Stimulated activated CD8-positive, alpha-beta memory T cell treated with anti-CD3 and anti-CD28 coated beads, Interleukin-4, amount 100 ng/mL, for 24 hours (primary cell): Measurements from ENCODE around the gene SH2D3A.

Source experiments
- DNase-seq: peaks from one replicate; pipeline ENCODE4 v3.0.0-alpha.2; 2020; ENCODE audit warnings: low read depth

SH2D3A gene

GRCh38 chr19:6736917-6737283, 30.3 kb downstream of the SH2D3A start:
- no peak for DNase-seq

DNA sequence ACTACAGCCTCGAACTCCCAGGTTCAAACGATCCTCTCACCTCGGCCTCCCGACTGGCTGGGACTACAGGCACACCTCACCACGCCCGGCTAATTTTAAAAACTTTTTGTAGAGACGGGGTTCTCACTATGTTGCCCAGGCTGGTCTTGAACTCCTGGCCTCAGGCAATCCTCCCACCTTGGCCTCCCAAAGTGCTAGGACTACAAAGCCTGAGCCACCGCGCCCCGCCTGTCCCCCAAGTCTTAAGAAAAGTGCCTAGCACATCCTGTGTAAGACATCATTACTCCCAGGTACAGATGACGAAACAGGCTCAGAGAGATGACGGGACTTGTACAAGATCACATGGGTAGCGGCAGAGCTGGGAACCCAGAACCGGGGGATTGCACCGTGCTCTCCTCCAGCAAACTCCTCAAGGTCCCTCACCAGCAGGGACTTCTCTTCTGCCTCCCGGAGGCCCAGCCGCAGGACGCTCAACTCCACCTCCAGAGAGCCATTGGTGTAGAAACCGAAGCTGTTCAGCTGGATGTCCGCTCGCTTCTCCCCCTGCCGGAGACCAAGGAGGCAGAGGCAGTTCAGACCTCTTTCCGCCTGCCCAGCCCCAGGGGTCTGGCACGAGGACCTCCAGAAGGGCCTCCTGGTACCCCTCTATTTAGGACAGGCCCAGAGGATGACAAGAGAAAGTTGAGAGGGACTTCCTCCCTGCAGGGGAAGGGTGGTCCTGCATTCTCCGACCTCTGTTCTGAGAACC, 30.9 kb downstream of the SH2D3A start:
- peak; percentile 47 for DNase-seq

GRCh38 chr19:6735181-6735911, 31.9 kb downstream of the SH2D3A start:
- DNase-seq: no peak

DNA sequence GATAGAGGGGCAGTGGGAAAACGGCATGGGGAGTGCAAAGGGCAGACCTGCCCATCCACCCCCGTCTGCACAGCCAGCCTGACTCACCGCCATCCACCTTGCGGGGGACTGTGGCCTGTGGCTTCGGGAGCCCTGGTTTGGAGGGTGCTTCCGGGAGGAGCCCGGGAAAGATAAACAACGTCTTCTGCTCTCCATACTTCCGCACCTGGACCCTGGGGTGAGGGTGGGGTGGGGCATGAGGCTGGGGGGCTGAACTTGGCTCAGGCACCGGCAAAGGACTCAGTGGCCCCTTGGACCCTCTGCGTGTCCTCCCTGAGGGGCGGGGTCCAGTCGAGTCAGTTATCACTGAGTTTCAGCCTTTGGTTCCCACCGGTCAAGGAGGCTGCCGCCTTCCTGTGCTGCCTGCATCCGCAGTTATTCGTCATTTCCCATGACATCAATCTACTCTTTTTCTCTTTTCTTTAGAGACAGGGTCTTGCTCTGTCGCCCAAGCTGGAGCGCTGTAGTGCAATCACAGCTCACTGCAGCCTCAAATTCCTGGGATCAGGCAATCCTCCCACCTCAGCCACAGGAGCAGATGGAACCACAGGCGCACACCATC, 33.0 kb downstream of the SH2D3A start:
- DNase-seq: no peak

- DNase-seq: no peak
These were observed 33.7 kb downstream of the SH2D3A start for GRCh38 chr19:6733338-6734095.

GRCh38 chr19:6732803-6733337, 34.4 kb downstream of the SH2D3A start:
- DNase-seq: no peak

DNA sequence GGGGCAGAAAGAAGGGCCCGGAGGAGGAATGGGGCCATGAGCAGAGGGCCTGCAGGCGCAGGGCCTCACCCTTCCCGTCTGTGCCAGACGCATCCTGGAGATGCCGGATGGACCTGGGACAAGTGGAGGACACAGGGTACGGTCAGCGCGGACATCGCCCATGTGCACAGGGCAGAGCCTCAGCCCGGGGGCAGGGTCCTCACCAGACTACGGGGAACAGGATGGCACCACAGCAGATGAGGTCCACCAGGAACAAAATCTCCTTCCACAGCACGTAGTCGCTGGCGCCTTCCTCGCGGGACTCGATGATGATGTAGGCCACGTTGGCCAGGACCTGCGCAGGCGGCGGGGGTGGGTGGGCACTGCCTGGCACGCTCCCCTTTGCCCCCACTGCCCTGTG, 35.4 kb downstream of the SH2D3A start:
- no peak for DNase-seq

GRCh38 chr19:6730941-6731670, 36.1 kb downstream of the SH2D3A start:
- DNase-seq: no peak

DNA sequence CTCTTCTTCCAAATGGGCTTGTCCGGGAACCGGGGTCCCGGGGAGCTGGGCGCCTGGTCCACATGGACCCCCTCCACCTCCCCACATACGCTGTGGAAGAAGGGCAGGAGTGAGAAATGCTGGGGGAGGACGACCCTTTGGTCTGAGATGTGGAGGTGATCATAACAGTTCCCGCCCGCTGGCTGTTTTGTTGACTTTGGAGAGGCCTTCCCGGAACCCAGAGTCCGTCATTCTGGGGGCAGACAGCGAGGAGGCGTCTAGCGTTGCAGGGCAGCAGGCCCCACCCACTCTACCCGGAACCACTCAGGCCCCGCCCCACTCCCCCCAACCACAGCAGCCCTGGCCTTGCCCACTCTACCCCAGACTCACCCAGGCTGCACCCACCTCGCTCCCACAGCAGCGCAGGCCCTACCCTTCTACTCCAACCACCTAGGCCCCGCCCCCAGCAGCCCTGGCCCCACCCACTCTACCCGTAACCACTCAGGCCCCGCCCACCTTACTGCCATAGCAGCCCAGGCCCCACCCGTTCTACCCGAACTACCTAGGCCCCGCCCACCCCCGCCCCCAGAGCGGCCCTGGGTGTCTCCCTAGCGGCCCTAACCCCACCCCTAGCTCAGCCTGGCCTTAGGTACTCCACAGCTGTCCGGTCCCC, 37.0 kb downstream of the SH2D3A start:
- peak; percentile 48 for DNase-seq

- DNase-seq: no peak
These were observed 37.6 kb downstream of the SH2D3A start for GRCh38 chr19:6729573-6730152.

GRCh38 chr19:6728346-6728745, 38.9 kb downstream of the SH2D3A start:
- DNase-seq: no peak

- no peak for DNase-seq
These were observed 41.6 kb downstream of the SH2D3A start for GRCh38 chr19:6725513-6726231.

GRCh38 chr19:6724631-6725492, 42.4 kb downstream of the SH2D3A start:
- DNase-seq: no peak

GRCh38 chr19:6723738-6724137, 43.5 kb downstream of the SH2D3A start:
- DNase-seq: no peak

DNA sequence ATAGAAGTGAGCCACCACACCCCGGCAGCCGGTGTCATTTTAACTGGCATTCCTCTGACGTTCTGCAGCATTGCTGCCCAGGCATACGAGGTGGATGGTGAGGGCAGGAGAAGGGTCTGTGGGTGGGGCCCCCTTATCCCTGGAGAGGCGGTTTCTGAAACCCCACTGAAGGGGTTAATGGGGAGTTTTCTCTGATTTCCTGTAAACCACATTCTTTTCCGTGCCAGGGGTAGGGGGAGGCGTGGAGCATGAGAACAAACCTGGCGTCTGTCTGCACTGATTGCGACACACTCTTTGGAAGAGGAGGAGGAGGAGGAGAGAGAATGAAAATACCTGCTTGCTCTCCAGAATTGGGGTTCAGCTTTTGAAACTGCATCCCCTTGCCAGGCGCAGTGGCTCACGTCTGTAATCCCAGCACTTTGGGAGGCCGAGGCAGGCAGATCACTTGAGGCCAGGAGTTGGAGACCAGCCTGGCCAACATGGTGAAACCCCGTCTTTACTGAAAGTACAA, 44.1 kb downstream of the SH2D3A start:
- DNase-seq: no peak

- DNase-seq: no peak
These were observed 45.5 kb downstream of the SH2D3A start for GRCh38 chr19:6721773-6722172.

DNA sequence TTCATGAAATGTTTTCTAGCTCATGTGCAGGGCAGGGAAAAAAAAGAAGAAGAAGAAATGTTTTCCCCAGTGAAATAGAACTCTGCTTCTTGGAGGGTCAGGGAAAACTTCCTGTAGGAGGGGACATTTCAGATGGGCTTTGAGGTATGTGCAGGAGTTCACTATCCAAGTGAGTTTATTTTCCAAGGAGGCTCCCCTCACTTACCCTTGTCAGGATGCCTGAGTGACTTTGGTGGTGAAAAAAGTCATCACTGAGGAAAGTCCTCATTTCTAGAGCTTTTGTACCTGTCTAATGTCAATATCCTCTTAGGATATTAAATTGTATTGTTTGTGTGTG, 46.1 kb downstream of the SH2D3A start:
- DNase-seq: no peak

DNA sequence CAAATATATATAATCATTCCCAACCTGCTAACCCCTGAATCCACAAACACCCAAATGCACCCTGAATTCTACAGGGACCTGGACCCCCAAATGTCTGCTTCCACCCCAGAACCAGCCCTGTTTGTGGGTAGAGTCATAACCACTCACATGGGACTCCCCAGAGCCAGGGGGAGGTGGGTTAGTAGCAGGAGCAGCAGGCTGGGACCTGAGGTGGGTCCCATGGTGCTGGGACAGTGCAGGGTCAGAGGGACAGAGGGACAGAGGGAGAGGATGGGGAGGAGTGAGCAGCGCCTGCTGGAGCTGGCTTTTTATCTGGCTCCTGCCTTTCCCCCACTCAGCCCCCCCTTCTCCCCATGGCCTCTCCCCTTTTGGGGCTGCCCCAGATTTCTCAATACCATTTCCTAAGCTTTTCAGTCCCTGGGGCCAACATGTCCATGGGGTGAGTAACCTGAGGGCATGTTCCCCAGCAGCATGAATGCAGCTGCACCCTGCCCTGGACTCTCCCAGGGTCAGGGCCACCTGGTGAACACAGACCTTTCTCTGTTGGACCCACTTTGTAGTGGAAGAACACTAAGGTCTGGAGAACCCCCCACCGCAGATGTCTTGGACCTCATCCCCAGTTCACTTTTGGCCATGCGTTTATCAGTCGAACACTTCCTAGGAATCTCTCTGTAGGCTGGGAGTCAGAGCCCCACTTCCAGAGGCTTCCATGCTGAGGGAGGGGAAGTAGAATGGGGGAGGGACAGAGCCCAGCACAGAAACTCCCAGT, 46.7 kb downstream of the SH2D3A start, which contains the start of gene C3:
Gene C3 (minus strand): TSS at position 282 of the 769 bp plus-strand sequence. CDS start 61 bp downstream, at position 221.
- DNase-seq: no peak
